GM19395 (cell line): ENCODE measurements around the gene L3MBTL4.
"Not testable (repeated sequence)": the region's sequence is repeated elsewhere in the genome, so short reads cannot be mapped to it uniquely, and the experiment has no call there.

ENCODE experiments used
- ATAC-seq: cut with Tn5 transposase; IDR thresholded peaks from one replicate; pipeline ENCODE4 v1.9.1; 2021; ENCODE audit warnings: mild to moderate bottlenecking, moderate library complexity; ENCODE audit not compliant: unreplicated experiment

The L3MBTL4 gene

DNA sequence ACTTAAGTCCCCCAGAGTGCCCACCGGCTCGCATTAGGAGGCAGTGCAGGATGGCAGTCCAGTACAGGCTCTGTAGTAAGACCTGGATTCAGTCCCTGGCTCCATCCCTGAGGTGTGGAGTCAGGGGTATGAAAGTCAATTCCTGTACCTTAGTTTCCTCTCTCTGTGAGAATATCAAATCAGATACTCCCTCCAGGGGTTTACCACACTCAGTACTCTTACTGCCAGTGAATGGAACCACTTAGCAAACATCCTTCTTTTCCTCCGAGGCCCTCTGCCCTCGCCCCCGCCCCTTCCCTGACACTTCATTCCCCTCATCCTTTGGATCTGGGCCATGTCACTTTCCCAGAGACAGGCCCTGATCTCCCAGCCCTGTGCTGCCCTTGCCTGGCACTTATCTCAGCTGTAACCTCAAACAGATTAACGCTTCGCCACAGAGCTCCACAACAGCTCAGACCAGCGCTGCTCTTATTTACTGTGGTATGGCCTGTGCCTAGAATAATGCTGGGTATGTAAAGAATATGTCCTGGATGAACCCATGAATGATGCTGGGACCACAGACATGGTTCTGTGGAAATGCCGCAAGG, 360.4 kb downstream of the L3MBTL4 start:
- ATAC-seq: no peak

DNA sequence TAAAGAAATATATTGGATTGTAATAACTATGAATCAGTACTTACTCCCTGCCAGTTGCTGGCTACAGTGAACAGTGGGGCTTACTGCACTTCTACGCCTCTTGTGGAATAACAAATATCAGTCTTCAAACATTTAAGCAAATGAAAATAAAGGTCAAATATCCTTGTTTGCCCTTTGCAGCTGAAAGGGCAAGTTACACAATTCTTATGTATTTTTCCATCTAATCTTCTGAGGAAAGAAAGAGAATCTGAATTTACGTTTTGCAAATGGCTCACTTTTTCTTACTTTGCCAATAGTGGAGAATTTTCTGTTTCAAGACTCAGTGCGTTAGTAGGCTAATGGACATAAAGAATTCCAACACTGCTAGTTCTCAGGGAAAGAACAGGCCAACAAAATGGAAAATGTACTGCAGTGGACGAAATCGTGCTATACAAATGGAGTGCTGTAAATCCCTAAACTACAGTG, 362.2 kb downstream of the L3MBTL4 start:
- ATAC-seq: no peak

DNA sequence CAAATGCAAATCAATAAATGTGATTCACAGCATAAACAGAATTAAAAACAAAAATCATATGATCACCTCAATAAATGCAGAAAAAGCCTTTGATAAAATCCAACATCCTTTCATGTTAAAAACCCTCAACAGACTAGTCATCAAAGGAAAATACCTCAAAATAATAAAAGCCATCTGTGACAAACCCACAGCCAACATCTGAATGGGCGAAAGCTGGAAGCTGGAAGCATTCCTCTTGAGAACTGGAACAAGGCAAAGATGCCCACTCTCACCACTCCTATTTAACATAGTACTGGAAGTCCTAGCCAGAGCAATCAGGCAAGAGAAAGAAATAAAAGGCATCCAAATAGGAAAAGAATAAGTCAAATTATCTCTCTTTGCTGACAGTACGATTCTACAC, 367.1 kb downstream of the L3MBTL4 start:
- ATAC-seq: not testable (repeated sequence)

DNA sequence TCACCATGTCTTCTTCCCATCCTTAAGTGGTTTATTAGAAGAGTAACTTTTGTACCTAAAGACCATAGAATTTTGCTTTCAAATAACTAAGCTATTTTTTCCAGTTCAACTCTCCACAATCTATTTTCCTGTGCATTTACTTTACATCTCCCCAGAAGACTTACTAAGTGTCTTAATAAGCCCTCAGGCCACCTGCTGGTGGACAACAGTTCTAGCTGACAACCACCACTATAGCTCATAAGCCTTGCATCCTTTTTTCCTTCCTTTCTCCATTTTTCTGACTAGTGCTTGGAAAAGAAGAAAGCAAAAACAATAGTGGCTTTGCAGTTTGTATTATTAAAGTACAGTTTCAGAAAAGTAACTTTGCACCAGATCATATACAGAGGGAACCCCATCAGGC, 369.9 kb downstream of the L3MBTL4 start:
- no peak for ATAC-seq

DNA sequence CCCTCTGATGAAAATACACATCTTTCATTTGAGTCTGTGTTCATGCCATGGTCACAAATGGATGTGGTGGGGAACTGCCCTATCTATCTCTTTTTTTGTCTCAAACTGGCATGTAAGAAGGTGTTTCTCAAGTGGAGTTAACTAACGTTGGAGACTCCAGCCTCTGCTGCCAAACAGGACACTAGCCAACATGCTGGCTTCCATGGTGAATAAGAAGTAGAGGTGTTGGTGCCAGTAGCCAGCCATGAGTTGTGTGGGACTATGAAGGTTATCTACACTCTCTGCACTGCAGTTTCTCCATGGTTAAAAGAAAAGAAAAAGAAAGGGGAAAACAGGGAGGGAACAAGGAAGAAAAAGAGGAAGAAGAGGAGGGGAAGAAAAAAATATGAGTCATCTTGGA, 370.4 kb downstream of the L3MBTL4 start:
- ATAC-seq: no peak

DNA sequence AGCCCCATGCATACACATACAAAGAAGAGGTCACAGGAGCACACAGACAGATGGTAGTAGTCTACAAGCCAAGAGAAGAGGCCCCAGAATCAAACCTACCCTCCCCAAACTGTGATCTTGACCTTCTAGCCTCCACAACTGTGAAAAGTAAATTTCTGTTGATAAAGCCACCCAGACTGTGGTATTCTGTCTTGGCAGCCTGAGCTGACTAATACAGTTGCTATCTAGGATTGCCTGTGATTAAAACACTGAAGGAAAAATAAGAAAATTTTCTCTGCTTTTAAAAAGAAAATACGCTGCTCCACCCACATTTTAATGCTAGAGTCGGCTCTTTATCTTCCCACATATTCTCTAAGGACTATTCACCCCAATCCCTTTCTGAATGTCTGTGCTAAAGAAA, 375.7 kb downstream of the L3MBTL4 start:
- no peak for ATAC-seq

DNA sequence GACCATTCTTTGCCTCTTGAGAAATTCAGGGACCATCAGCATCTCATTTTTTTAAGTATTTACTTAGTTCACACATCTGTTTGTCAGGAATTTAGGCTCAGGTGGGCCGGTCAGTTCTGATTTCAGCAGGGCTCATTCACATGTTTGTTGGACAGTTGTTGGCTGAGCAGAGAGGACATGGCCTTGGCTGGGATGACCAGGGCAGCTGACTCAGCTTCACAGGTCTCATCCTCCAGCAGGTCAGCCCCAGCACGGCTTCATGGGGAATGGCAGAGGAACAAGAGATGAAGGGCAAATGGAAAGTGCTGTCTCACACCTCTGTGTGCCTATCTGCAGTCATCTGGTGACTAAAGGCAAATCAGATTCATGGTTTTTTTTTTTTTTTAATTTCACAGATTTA, 383.3 kb downstream of the L3MBTL4 start:
- no peak for ATAC-seq

DNA sequence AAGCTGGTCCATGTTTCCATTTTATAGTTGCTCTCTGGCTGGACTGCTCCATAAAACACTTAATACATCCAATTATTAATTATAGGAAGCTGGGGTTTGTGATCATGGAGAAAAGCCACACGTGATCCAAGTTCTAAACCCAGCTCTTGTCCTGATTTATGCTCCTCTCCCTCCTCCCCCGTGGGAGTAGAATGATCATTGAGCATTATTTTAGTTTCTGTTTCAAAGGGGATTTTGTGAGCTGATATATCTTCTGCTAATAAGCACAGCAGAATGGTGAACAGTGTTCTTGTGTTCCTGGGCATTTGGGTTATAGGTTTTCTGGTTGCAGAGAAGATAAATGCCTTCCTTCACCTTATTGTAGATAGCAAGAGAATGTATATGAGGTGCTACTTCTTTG, 383.7 kb downstream of the L3MBTL4 start:
- no peak for ATAC-seq

DNA sequence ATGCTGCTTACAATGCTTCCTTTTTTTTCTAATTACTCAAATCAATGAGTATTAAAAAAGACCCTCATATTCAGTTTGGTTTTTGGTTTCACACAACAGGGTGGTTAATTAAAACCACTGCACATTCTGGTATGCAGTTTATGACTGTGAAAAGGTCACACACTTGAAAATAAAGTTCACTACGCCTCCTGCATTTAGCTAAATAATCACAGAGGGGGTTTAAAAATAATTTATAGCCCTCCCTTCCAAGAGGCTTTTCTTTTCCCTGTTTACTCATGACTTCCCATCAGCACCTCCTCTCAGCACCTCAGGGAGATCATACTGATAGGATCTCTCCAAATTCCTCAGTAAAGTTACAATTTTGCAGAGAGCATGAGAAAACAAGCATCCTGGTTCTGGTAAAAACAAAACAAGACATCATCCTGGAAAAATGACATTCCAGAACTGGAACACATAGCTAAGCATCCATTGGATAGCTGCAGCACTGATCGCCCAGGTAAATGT, 389.9 kb downstream of the L3MBTL4 start:
- ATAC-seq: no peak

DNA sequence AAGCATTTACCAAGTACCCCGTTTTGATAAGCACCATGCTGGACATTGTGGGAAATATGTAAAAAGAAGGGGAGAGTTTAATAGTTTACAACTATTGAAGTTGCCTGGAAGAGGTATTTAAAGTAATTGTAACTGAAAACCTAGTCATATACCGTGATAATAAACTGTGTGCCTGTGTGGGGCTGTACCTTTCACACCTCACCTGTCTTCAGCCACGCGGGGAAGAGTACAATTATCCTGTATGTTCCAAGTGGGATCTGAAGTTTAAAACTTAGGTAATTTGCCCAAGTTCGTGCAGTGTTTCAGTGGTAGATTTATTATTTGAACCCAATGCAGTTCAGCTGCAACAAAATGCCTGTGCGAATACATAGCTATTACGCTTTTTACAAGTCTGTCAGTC, 391.2 kb downstream of the L3MBTL4 start:
- ATAC-seq: no peak

DNA sequence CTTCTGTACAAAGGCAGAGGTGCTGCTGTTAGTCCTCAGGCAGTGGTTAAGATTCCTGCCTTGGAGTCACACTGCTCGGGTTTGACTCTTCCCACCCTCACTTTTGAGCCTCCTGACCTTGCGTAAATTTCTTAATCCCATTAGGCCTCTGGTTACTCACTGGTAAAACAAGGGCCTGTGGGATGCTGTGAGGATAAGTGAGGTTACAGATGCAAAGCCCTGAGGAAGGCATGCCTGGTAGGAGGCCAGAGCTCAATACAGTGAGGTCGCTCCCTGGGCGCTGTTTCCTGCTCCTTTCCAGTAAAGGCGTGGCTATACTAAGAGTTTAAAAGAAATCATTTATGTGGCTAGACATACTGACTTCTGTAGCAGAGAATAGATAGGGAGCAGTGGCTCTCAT, 391.9 kb downstream of the L3MBTL4 start:
- no peak for ATAC-seq

DNA sequence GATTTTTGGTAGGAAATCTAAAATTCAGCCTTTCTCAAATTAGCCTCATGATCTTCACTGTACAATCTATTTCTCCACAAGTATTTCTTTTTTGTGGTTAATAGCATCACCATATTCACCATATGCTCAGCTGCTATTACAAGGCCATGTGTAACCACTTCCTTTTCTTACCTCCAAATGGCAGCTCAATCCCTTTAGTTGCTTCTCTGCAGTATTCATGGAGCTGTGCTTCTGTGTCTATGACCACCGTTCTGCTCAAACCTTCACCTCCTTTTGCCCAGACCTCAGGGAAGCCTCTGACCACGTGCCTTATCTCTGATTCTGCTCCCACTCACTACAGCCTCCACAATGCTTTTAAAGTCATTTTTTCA, 392.7 kb downstream of the L3MBTL4 start:
- ATAC-seq: peak; percentile 79

DNA sequence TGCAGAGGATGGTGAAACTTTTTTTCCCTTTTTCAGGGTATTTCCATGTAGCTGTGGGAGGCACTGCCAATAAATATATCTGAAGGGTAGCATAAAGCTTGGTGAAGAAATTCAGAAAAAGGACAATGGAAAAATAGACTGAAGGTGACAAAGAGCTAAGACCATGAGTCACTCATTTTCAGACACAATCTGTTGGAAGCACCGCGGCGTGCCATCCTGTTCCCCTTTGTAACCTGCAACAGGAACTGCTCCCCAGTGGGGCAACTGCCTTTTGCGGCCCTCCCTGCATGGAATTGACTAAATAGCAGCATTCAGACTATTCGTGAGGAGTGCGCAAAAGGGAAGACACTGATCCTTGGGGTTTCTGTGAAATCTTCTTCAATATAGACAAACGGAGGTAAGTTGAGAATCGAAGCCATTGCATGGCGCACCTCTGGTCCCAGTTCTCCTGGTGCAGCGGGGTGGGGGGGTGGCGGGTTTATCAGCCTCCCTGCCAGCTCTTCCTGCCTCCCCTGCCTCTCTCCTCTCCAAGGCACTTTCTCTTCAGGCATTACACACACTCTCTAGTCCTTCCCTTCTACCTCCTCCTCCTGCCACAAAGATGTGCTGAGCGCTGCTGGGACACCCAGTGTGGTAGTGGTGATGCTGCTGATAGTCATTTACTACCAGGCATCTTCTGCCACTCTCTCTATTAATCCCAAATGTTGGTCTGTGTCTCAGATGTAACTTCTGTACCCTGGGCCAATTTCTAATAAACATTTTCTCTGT, 393.2 kb downstream of the L3MBTL4 start:
- peak; percentile 39 for ATAC-seq

DNA sequence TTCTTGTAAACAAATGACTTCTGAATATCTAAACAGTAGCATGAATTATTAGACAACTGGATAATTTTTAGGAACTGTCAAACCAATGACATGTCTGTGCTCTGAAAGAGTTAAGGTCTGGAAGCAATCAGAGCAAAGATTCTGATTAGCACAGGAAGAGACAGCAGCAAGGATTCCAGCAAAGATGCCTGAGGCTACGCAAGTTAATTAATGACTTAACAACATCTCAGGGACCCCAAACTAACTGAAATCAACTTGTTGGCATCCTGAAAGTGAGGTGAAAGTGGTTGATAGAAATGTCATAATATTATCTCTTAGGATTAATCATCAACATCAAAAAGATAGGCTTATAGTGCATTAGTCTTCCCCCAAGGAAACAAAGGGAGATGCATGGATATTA, 396.0 kb downstream of the L3MBTL4 start:
- ATAC-seq: no peak

DNA sequence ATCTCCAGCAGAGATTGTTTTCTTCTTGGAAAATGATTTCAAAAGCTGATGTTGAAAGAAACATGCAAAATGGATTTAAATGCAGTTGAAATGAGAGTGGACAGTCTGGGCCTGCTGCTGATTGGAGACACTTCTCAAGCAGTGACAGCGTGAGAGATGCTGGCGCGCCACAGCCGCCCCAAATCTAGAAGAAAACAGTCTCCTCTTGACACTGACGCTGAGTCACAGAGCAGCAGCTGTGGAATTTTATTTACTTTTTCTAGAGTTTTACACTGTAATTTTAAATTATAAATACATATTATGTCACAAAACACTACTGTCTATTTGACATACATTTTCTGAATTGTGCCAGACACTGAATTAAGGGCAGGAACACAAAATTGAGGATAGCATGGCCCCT, 397.5 kb downstream of the L3MBTL4 start:
- ATAC-seq: no peak

DNA sequence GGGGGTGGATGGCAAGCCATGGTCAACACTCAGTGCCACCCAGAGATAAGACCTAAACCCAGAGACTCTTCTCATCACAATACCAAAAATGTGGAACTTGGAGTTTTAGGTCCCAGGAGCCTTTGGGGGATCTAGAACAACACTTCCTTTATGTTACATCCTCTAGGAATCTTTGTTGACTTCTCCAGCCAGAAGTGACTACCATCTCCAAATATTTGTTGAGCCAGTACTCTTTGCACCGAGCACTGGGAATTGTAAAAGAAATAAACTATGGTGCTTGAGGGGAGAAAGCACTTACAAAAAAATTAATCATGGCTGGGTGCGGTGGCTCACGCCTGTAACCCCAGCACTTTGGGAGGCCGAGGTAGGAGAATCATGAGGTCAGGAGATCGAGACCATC, 399.3 kb downstream of the L3MBTL4 start:
- no peak for ATAC-seq

DNA sequence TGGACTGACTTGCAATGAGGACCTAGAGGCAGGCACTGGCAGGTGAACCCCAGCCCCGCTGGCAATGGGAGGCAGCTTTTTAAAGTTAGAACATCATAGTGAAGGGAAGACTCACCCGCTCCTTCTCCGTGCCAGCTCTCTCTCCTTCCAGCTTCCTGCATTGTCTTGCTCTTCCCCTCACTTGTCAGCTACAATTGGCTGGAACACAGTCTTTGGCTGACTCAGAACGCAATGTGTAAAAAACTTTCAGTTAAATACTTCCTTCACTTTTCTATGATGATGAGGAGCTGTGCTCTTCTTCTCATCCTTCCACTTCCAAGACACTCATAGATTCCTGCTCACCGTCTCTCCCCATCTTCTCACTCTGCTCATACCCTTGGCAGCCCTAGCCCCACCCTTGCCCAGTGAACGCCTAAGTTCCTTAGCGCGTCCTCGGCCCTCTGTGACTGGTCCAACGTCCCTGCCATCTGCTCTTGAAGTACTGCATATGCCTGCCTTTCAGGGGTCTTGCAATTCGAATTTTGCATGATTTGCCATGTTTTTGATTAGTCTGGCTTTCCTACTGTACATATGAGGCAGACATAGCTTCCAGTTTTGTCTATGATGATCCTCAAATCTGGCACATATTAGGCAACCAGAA, 401.4 kb downstream of the L3MBTL4 start:
- ATAC-seq: no peak

DNA sequence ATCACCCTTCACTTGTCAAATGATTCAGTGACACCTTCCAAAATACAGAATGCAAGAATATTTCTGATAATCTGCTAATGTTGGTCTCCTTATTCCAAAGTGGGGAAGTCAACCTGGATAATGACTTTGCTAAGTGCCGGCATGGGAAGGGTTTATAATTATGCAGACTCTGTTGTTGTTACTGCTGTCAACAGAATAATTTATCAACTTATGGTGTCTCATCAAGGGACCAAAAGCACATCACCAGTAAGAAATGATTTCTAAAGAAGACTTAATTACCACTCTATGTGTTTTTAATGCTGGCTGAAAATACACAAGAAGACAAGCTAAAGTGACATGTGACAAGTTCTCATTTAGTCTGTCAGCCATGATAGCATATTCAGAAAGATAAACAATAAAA, 403.8 kb downstream of the L3MBTL4 start:
- ATAC-seq: no peak

DNA sequence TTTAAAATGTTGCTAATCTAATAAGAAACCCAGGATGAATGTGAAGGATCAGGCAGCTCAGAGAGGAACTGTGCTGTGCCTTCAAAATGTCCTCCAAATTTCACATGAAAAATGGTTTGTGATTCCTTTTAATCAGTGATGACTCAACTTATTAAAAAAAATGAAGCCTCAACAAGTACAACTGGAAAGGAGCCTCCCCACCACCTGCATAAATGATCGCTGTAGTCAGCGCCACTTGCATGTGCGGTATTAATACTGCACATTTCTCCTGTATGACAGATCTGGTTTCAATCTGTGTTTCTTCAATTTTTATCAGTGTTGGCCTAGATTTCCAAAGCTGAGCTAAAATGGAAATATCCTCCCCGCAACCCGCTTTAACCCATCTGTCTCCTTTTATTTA, 404.4 kb downstream of the L3MBTL4 start:
- ATAC-seq: no peak

DNA sequence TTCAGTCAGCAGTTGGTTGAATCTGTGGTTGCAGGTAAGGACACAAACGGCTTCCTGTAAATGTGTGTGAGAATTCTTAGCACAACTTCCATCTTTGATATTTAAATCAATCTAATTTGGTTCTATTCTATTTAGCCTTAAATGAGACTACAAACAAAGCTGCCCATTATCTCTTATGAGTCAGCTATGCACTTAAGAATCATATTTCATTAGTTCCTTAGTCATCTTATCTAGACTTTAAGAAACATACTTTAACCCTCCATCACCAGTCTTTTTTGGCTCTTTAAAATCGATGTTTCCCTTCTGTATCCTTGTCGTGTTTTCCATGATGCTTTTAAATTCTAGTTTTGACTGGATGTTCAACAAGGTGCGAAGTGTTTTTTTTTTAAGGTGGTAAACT, 405.0 kb downstream of the L3MBTL4 start:
- no peak for ATAC-seq

DNA sequence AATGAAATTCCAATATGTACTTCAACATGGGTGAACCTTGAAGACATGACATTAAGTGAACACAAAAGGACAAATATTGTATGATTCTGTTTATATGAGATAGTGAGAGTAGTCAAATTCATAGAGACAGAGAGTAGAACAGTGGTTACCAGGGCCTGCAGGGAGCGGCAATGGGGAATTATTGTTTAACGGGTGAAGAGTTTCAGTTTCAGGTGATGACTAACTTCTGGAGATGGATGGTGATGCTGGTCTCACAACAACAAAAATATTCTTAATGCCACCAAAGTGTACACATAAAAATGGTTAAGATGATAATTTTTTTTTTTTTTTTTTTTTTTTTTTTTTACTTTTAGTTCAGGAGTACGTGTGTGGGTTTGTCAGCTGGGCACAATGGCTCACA, 410.0 kb downstream of the L3MBTL4 start:
- ATAC-seq: peak; percentile 98

DNA sequence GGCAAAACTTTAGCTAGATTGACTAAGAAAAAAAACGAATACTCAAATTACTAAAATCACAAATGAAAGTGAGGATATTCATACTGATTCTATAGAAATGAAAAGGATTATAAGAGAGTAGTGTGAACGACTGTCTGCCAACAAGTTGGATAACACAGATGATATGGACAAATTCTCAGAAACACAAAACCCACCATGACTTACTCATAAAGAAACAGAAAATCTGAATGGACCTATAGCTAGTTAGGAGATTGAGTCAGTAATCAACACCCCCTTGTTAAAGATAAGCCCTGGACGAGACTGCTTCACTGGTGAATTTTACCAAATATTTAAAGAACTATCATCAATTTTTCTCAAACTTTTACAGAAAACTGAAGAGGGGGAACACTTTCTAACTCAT, 410.6 kb downstream of the L3MBTL4 start:
- ATAC-seq: peak; percentile 73
